H1 (cell line): ENCODE measurements around the gene DYNC1LI1. TPM values are rescaled to one million over a fixed set of nuclear protein-coding genes. Genes with fewer than 3 reads are reported as not detected.

Experiments used
- CTCF ChIA-PET: fragments of 300-600 bp; sonication (Branson Sonifier 250); formaldehyde crosslinking; loops from one replicate; lab custom pipeline; 2021; ENCODE audit not compliant: partially characterized antibody; lab: Charles Lee
- POLR2A ChIA-PET: fragments of 300-600 bp; sonication (Branson Sonifier 250); formaldehyde crosslinking; loops from one replicate; lab custom pipeline; 2021; ENCODE audit warnings: inconsistent platforms; ENCODE audit not compliant: partially characterized antibody; lab: Charles Lee
- DNase-seq, 2 experiments: peaks; one replicate each; pipeline versions ENCODE4 v3.0.0 to v3.0.0-alpha.2; 2010 to 2022; ENCODE audit warnings: low spot score in 2 of 2, low read depth in 1 of 2, mixed read lengths in 1 of 2
- FAIRE-seq: peaks from 2 replicates; lab custom pipeline; 2011; peaks lifted over from hg19 to GRCh38; lab: Jason Lieb, UNC
- H2AFZ ChIP-seq: 2 replicates; pipeline ENCODE4 v1.8.1; 2012; ENCODE audit warnings: low read length, inconsistent platforms
- H2AK5ac ChIP-seq: 2 replicates; pipeline ENCODE4 v1.6.1; 2013; ENCODE audit warnings: low read depth, low read length
- H2BK120ac ChIP-seq: replicated peaks from 2 replicates; pipeline ENCODE3; 2013; ENCODE audit warnings: low read depth, low read length, inconsistent platforms
- H2BK12ac ChIP-seq: 2 replicates; pipeline ENCODE4 v1.6.1; 2013; ENCODE audit warnings: low read depth, low read length
- H2BK15ac ChIP-seq: 2 replicates; pipeline ENCODE4 v1.6.1; 2013; ENCODE audit warnings: low read length
- H2BK20ac ChIP-seq: 2 replicates; pipeline ENCODE4 v1.6.1; 2013; ENCODE audit warnings: low read length
- H2BK5ac ChIP-seq: 2 replicates; pipeline ENCODE4 v1.6.1; 2013; ENCODE audit warnings: low read depth, low read length
- H3K14ac ChIP-seq: 2 replicates; pipeline ENCODE4 v1.6.1; 2013; ENCODE audit warnings: inconsistent platforms; ENCODE audit not compliant: insufficient read length
- H3K18ac ChIP-seq: 2 replicates; pipeline ENCODE4 v1.6.1; 2013; ENCODE audit warnings: low read length; ENCODE audit errors: extremely low read depth
- H3K23ac ChIP-seq: 2 replicates; pipeline ENCODE4 v1.6.1; 2013; ENCODE audit warnings: inconsistent platforms; ENCODE audit not compliant: insufficient read length
- H3K23me2 ChIP-seq: 2 replicates; pipeline ENCODE4 v1.6.1; 2013; ENCODE audit warnings: low read depth, low read length
- H3K27ac ChIP-seq: 2 replicates; pipeline ENCODE4 v1.6.1; 2011; ENCODE audit warnings: low read depth, low read length, inconsistent platforms
- H3K27me3 ChIP-seq, 4 experiments: replicated peaks in 1 of 4; 1 replicate in 1 of 4; 2 replicates in 3 of 4; pipeline versions ENCODE4 v1.6.1 to v1.8.1; 2011 to 2013; ENCODE audit warnings: low read length in 3 of 4, mild to moderate bottlenecking in 3 of 4, inconsistent platforms in 2 of 4, mixed read lengths in 2 of 4, moderate library complexity in 1 of 4; ENCODE audit not compliant: control insufficient read depth in 3 of 4, insufficient read depth in 3 of 4; ENCODE audit errors: extremely low read depth in 1 of 4
- H3K36me3 ChIP-seq, 4 experiments: 2 replicates each; pipeline versions ENCODE4 v1.6.1 to v1.8.1; 2011 to 2013; ENCODE audit warnings: mild to moderate bottlenecking in 4 of 4, low read length in 3 of 4, moderate library complexity in 2 of 4, control low read depth in 1 of 4, inconsistent platforms in 1 of 4; ENCODE audit not compliant: insufficient read depth in 4 of 4, control insufficient read depth in 2 of 4
- H3K4ac ChIP-seq: replicated peaks from 2 replicates; pipeline ENCODE3; 2013; ENCODE audit warnings: low read length, low read depth, mixed read lengths, inconsistent platforms; ENCODE audit not compliant: insufficient read length
- H3K4me1 ChIP-seq, 4 experiments: replicated peaks in 1 of 4; 1 replicate in 1 of 4; 2 replicates in 3 of 4; pipeline versions ENCODE4 v1.6.1 to v1.8.1; 2011 to 2013; ENCODE audit warnings: low read length in 3 of 4, inconsistent platforms in 2 of 4, mixed read lengths in 1 of 4; ENCODE audit not compliant: insufficient read depth in 4 of 4, control insufficient read depth in 3 of 4
- H3K4me2 ChIP-seq, 2 experiments: 2 replicates each; pipeline versions ENCODE4 v1.6.1 to v1.8.1; 2011 to 2013; ENCODE audit warnings: low read depth in 2 of 2, low read length in 2 of 2, control low read depth in 1 of 2, inconsistent platforms in 1 of 2, mild to moderate bottlenecking in 1 of 2; ENCODE audit not compliant: insufficient read depth in 1 of 2
- H3K4me3 ChIP-seq, 4 experiments: fragments of 200-600, 300-600 bp in 1 of 4; sonication (generic), shearing (Covaris generic), sonication (Bioruptor Twin) in 1 of 4; 2 replicates each; pipeline versions ENCODE4 v1.5.1 to v1.8.1; 2011 to 2016; ENCODE audit warnings: low read length in 4 of 4, low read depth in 3 of 4, control low read depth in 2 of 4, inconsistent platforms in 2 of 4, mild to moderate bottlenecking in 2 of 4, mixed read lengths in 1 of 4, moderate library complexity in 1 of 4; ENCODE audit not compliant: insufficient read depth in 2 of 4; ENCODE audit errors: extremely low read depth in 1 of 4
- H3K56ac ChIP-seq: replicated peaks from 2 replicates; pipeline ENCODE3; 2013; ENCODE audit warnings: low read depth, mild to moderate bottlenecking, mixed read lengths, low read length, inconsistent platforms; ENCODE audit not compliant: insufficient read length
- H3K79me1 ChIP-seq: 2 replicates; pipeline ENCODE4 v1.6.1; 2013; ENCODE audit warnings: low read depth, low read length, control low read depth
- H3K79me2 ChIP-seq, 2 experiments: 2 replicates each; pipeline versions ENCODE4 v1.6.1 to v1.8.1; 2012 to 2013; ENCODE audit warnings: low read length in 2 of 2, mild to moderate bottlenecking in 2 of 2, inconsistent platforms in 1 of 2; ENCODE audit not compliant: insufficient read depth in 2 of 2, control insufficient read depth in 1 of 2
- H3K9ac ChIP-seq, 4 experiments: replicated peaks in 1 of 4; 1 replicate in 1 of 4; 2 replicates in 3 of 4; pipeline versions ENCODE4 v1.6.1 to v1.8.1; 2011 to 2013; ENCODE audit warnings: low read depth in 3 of 4, low read length in 3 of 4, control low read depth in 2 of 4, mild to moderate bottlenecking in 2 of 4, moderate library complexity in 2 of 4, inconsistent platforms in 1 of 4; ENCODE audit errors: extremely low read depth in 1 of 4
- H3K9me3 ChIP-seq, 2 experiments: 2 replicates each; pipeline versions ENCODE4 v1.6.1 to v1.8.1; 2012 to 2013; ENCODE audit warnings: mild to moderate bottlenecking in 2 of 2, moderate library complexity in 2 of 2, control low read depth in 1 of 2, inconsistent platforms in 1 of 2, low read depth in 1 of 2, low read length in 1 of 2, mixed read lengths in 1 of 2; ENCODE audit not compliant: insufficient read depth in 2 of 2
- H4K20me1 ChIP-seq, 2 experiments: replicated peaks in 1 of 2; 2 replicates each; pipeline versions ENCODE3 to v1.8.1; 2011 to 2013; ENCODE audit warnings: inconsistent platforms in 2 of 2, low read length in 2 of 2, mild to moderate bottlenecking in 1 of 2; ENCODE audit not compliant: insufficient read depth in 2 of 2, control insufficient read depth in 1 of 2
- H4K5ac ChIP-seq: 2 replicates; pipeline ENCODE4 v1.6.1; 2013; ENCODE audit warnings: low read length, low read depth, mixed read lengths, inconsistent platforms; ENCODE audit not compliant: insufficient read length
- H4K8ac ChIP-seq: 2 replicates; pipeline ENCODE4 v1.8.0; 2013; ENCODE audit warnings: mild to moderate bottlenecking, moderate library complexity, low read length, inconsistent platforms; ENCODE audit not compliant: insufficient read depth; ENCODE audit errors: extremely low read depth
- H4K91ac ChIP-seq: replicated peaks from 2 replicates; pipeline ENCODE3; 2013; ENCODE audit warnings: low read length, mixed read lengths, inconsistent platforms; ENCODE audit not compliant: insufficient read length
- BACH1 ChIP-seq: IDR thresholded peaks from 2 replicates; pipeline ENCODE4 v1.6.1; 2012; ENCODE audit warnings: low read length, improper control_type of control experiment
- EP300 ChIP-seq, 2 experiments: IDR thresholded peaks; 1 replicate in 1 of 2; 2 replicates in 1 of 2; pipeline ENCODE4 v1.6.1; 2011 to 2012; ENCODE audit warnings: low read depth in 2 of 2, low read length in 2 of 2, mild to moderate bottlenecking in 2 of 2, borderline replicate concordance in 1 of 2, inconsistent platforms in 1 of 2, moderate library complexity in 1 of 2
- EZH2 ChIP-seq: fragments of 200-600 bp; sonication (generic); IDR thresholded peaks from 2 replicates; pipeline ENCODE4 v1.7.1; 2012; ENCODE audit warnings: low read depth, mild to moderate bottlenecking, moderate library complexity, low read length, inconsistent platforms; ENCODE audit not compliant: severe bottlenecking
- HDAC6 ChIP-seq: IDR thresholded peaks from one replicate; pipeline ENCODE4 v1.7.1; 2012; ENCODE audit warnings: low read depth, mild to moderate bottlenecking, inconsistent platforms, low read length, moderate library complexity
- RXRA ChIP-seq: IDR thresholded peaks from 2 replicates; pipeline ENCODE4 v1.6.1; 2011; ENCODE audit warnings: low read depth, mild to moderate bottlenecking, low read length, moderate library complexity; ENCODE audit not compliant: insufficient read depth
- SIN3A ChIP-seq, 2 experiments: IDR thresholded peaks in 1 of 2; conservative IDR thresholded peaks in 1 of 2; 2 replicates each; pipeline ENCODE4 v1.6.1; 2011 to 2012; ENCODE audit warnings: low read length in 2 of 2, improper control_type of control experiment in 1 of 2, low read depth in 1 of 2, mild to moderate bottlenecking in 1 of 2
- SRF ChIP-seq: IDR thresholded peaks from 2 replicates; pipeline ENCODE4 v1.6.1; 2011; ENCODE audit warnings: mild to moderate bottlenecking, low read depth, low read length, moderate library complexity
- TAF7 ChIP-seq: optimal IDR thresholded peaks from 2 replicates; pipeline ENCODE3; 2011; ENCODE audit warnings: low read depth, mild to moderate bottlenecking, inconsistent platforms, low read length, moderate library complexity, borderline replicate concordance
- WGBS, 2 experiments: shearing (Covaris generic) in 1 of 2; methylation state at CpG; one replicate each; pipeline versions ENCODE4 v1.1.6 to v1.1.7; 2013 to 2015; ENCODE audit warnings: low lambda C conversion rate in 2 of 2, mixed read lengths in 2 of 2, inconsistent platforms in 1 of 2, low coverage in 1 of 2, missing lambda C conversion rate in 1 of 2; ENCODE audit not compliant: insufficient replicate concordance in 2 of 2, insufficient coverage in 1 of 2, insufficient read length in 1 of 2; ENCODE audit errors: extremely low coverage in 1 of 2, missing lambda C conversion rate in 1 of 2; 5-methylcytosine and 5-hydroxymethylcytosine counted together
- polyA plus RNA-seq, 7 experiments: library from polyadenylated mRNA; depleted of rRNA in 3 of 7; stranded (reverse) in 5 of 7; unstranded in 2 of 7; fragments of >200 nt in 5 of 7; fragments of 200-250 nt in 2 of 7; gene quantifications; 1 replicate in 5 of 7; 2 replicates in 1 of 7; 4 replicates in 1 of 7; pipeline versions ENCODE4 v1.2.1 to v1.2.3, GENCODE V29; 2011 to 2013; ENCODE audit warnings: missing spikeins in 2 of 7, mixed read lengths in 2 of 7
- total RNA-seq: library from RNA; stranded (reverse); fragmentation: NEBNext Ultra II Directional; extraction: Animal tissue kit (Norgen Biotek cat#: 25700); gene quantifications from 2 replicates; pipeline ENCODE4 v1.2.1, GENCODE V29; 2021
- TF ChIP-seq, protein P1 (sequence below): IDR thresholded peaks from 2 replicates; pipeline ENCODE4 v1.6.1; 2012; ENCODE audit warnings: inconsistent platforms

DYNC1LI1 gene
- total and polyA plus RNA-seq, 2 of the 8 experiments (the other 6 are each of a cell fraction or from before 2014, with no cell fraction given) = 13.6 to 45.1 TPM

DNA sequence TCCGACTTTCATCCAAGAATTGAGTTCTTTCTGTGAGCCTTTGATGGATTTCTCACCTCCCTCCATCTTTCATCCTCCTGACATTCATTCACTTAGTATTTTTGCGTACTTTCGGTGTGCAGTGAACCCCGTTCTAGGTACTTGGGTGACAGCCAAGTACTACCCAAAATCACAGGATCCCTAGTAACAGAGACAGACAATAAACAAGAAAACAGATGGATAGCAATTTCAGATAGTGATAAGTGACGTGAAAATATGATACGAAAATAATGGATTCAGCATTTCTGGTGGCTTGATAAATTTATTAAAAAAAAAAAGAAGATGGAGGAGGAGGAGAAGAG, 67.7 kb downstream of the DYNC1LI1 start:
- no peaks in the 10 kb centered on the region for H3K9me3 ChIP-seq
- no peak overlapping the region for H2BK20ac ChIP-seq
- no peak overlapping the region for H2BK15ac ChIP-seq
- no peaks in the 10 kb centered on the region for H3K79me1 ChIP-seq
- peak overlapping the region; percentile 83 to 98 (median 88); a peak in 7 of 8 replicates for H3K4me3 ChIP-seq
- H4K91ac ChIP-seq = peak overlapping the region; percentile 31
- no peak overlapping the region for H4K8ac ChIP-seq
- peak overlapping the region; percentile 65 to 79 for H3K4me2 ChIP-seq
- H3K79me2 ChIP-seq = peaks cover 0 to 37% of the 10 kb centered on the region in 2 experiments; a peak in 2 of 4 replicates
- DNase-seq (no peak), FAIRE-seq (no peak)
- H2BK12ac ChIP-seq = no peak overlapping the region
- H2BK120ac ChIP-seq = no peak overlapping the region
- H3K14ac ChIP-seq = no peak overlapping the region
- H3K23me2 ChIP-seq = no peaks in the 10 kb centered on the region
- no peak overlapping the region for H3K23ac ChIP-seq
- WGBS, 2 experiments = 10% methylated on average over 6 of the region's 6 CpGs; no CpG with 5 or more reads in 1 of the 2 experiments
- no peak overlapping the region for H2AK5ac ChIP-seq
- no peak for TF ChIP-seq TAF7
- no peak for TF ChIP-seq SRF
- TF ChIP-seq EP300 (IDR thresholded peaks at IDR 0.05; ENCODE audit: borderline replicate concordance in 1 of 2, low read depth in 2 of 2, low read length in 2 of 2) = no peak
- TF ChIP-seq RXRA = no peak
- no peak for TF ChIP-seq EZH2
- TF ChIP-seq SIN3A (conservative IDR thresholded peaks at IDR 0.05 in 1 of 2, IDR thresholded peaks at IDR 0.05 in 1 of 2; ENCODE audit: low read depth in 1 of 2, low read length in 2 of 2) = no peak
- TF ChIP-seq, protein P1, sequence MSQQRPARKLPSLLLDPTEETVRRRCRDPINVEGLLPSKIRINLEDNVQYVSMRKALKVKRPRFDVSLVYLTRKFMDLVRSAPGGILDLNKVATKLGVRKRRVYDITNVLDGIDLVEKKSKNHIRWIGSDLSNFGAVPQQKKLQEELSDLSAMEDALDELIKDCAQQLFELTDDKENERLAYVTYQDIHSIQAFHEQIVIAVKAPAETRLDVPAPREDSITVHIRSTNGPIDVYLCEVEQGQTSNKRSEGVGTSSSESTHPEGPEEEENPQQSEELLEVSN = no peak
- TF ChIP-seq HDAC6 = no peak
- TF ChIP-seq BACH1 = no peak
- TF ChIP-seq, all 59 proteins: peak for 0
- CTCF ChIA-PET = no interaction called here
- Histone ChIP-seq H3K36me3 (no peaks in the 10 kb centered on the region), H3K27me3 (no peaks in the 10 kb centered on the region), H4K20me1 (peaks cover 0 to 2% of the 10 kb centered on the region in 2 experiments), H2BK5ac (no peak overlapping the region), H3K18ac (no peak overlapping the region), H4K5ac (peak overlapping the region; percentile 83), H3K27ac (no peak overlapping the region), H3K56ac (no peak overlapping the region), H3K9ac (peak overlapping the region in 1 of 4 experiments; percentile 24; a peak in 1 of 7 replicates), H3K4me1 (peaks cover 0 to 7% (median 3%) of the 10 kb centered on the region in 4 experiments; a peak in 5 of 7 replicates), H3K4ac (no peak overlapping the region), H2AFZ (peak overlapping the region; percentile 98; the same call in 1 of the 2 replicates)
- POLR2A ChIA-PET = interaction anchor here (1.0 to 2.3 kb wide), 2 partner anchors 11 to 41 kb away, joined by 3 to 10 read pairs; no protein-coding TSS in a partner anchor
